H9 (cell line): ENCODE data around the gene CDK8. TPM values are rescaled to one million over a fixed set of nuclear protein-coding genes. Genes with fewer than 3 reads are reported as not detected.

Source experiments
- DNase-seq: peaks from one replicate; pipeline ENCODE4 v3.0.0-alpha.2; 2017
- H2AFZ ChIP-seq: one replicate; pipeline ENCODE4 v1.6.1; 2013; ENCODE audit warnings: mild to moderate bottlenecking, low read length, control low read depth, moderate library complexity
- H2AK5ac ChIP-seq: 2 replicates; pipeline ENCODE4 v1.6.1; 2013; ENCODE audit warnings: low read length, control low read depth, mixed read lengths; ENCODE audit not compliant: insufficient read length
- H2BK120ac ChIP-seq: one replicate; pipeline ENCODE4 v1.6.1; 2013; ENCODE audit warnings: low read depth, mild to moderate bottlenecking, low read length, control low read depth, inconsistent platforms; ENCODE audit not compliant: poor library complexity, severe bottlenecking
- H2BK12ac ChIP-seq: 2 replicates; pipeline ENCODE4 v1.6.1; 2013; ENCODE audit warnings: low read length, control low read depth, mixed read lengths, low read depth; ENCODE audit not compliant: insufficient read length
- H2BK15ac ChIP-seq: 2 replicates; pipeline ENCODE4 v1.6.1; 2013; ENCODE audit warnings: low read depth, low read length, control low read depth
- H2BK20ac ChIP-seq: one replicate; pipeline ENCODE4 v1.6.1; 2013; ENCODE audit warnings: low read depth, mild to moderate bottlenecking, low read length, control low read depth, inconsistent platforms; ENCODE audit not compliant: poor library complexity, severe bottlenecking
- H2BK5ac ChIP-seq: 2 replicates; pipeline ENCODE4 v1.6.1; 2013; ENCODE audit warnings: low read length, control low read depth, mixed read lengths; ENCODE audit not compliant: insufficient read length
- H3K14ac ChIP-seq: 2 replicates; pipeline ENCODE4 v1.6.1; 2013; ENCODE audit warnings: low read length, control low read depth; ENCODE audit not compliant: insufficient read depth
- H3K18ac ChIP-seq: 2 replicates; pipeline ENCODE4 v1.6.1; 2013; ENCODE audit warnings: low read depth, mild to moderate bottlenecking, mixed read lengths, low read length, control low read depth; ENCODE audit not compliant: insufficient read length
- H3K23ac ChIP-seq: 2 replicates; pipeline ENCODE4 v1.6.1; 2013; ENCODE audit warnings: low read length, control low read depth, mixed read lengths, low read depth; ENCODE audit not compliant: insufficient read length
- H3K23me2 ChIP-seq: 2 replicates; pipeline ENCODE4 v1.6.1; 2013; ENCODE audit warnings: low read depth, mild to moderate bottlenecking, mixed read lengths, low read length, control low read depth; ENCODE audit not compliant: insufficient read length, poor library complexity, severe bottlenecking
- H3K27ac ChIP-seq: 2 replicates; pipeline ENCODE4 v1.5.1; 2013; ENCODE audit warnings: low read length, control low read depth, mixed read lengths, low read depth; ENCODE audit not compliant: insufficient read length
- H3K27me3 ChIP-seq: 2 replicates; pipeline ENCODE4 v1.6.1; 2013; ENCODE audit warnings: low read length, control low read depth, inconsistent platforms; ENCODE audit not compliant: insufficient read depth
- H3K4ac ChIP-seq: 2 replicates; pipeline ENCODE4 v1.6.1; 2013; ENCODE audit warnings: low read depth, mild to moderate bottlenecking, control low read depth, inconsistent platforms, low read length, moderate library complexity
- H3K4me1 ChIP-seq: 2 replicates; pipeline ENCODE4 v1.6.1; 2013; ENCODE audit warnings: low read length, control low read depth, inconsistent platforms; ENCODE audit not compliant: insufficient read depth
- H3K4me2 ChIP-seq: 2 replicates; pipeline ENCODE4 v1.6.1; 2013; ENCODE audit warnings: low read length, control low read depth, mixed read lengths; ENCODE audit not compliant: insufficient read length, insufficient read depth
- H3K56ac ChIP-seq: 2 replicates; pipeline ENCODE4 v1.6.1; 2013; ENCODE audit warnings: low read depth, mild to moderate bottlenecking, mixed read lengths, low read length, control low read depth; ENCODE audit not compliant: insufficient read length
- H3K79me1 ChIP-seq: 2 replicates; pipeline ENCODE4 v1.6.1; 2013; ENCODE audit warnings: low read depth, mild to moderate bottlenecking, moderate library complexity, low read length, control low read depth, inconsistent platforms; ENCODE audit not compliant: insufficient read depth, poor library complexity, severe bottlenecking
- H3K79me2 ChIP-seq: 2 replicates; pipeline ENCODE4 v1.6.1; 2013; ENCODE audit warnings: low read length, control low read depth, inconsistent platforms; ENCODE audit not compliant: insufficient read depth
- H3K9ac ChIP-seq: 2 replicates; pipeline ENCODE4 v1.6.1; 2013; ENCODE audit warnings: low read length, control low read depth, mixed read lengths; ENCODE audit not compliant: insufficient read length; ENCODE audit errors: extremely low read depth
- H3K9me3 ChIP-seq: one replicate; pipeline ENCODE4 v1.6.1; 2013; ENCODE audit warnings: low read depth, low read length, inconsistent platforms; ENCODE audit not compliant: control insufficient read depth
- H3T11ph ChIP-seq: one replicate; pipeline ENCODE4 v1.6.1; 2013; ENCODE audit warnings: mild to moderate bottlenecking, low read length, control low read depth, inconsistent platforms
- H4K20me1 ChIP-seq: one replicate; pipeline ENCODE4 v1.6.1; 2013; ENCODE audit not compliant: control insufficient read depth, insufficient read length, insufficient read depth
- H4K5ac ChIP-seq: 2 replicates; pipeline ENCODE4 v1.6.1; 2013; ENCODE audit warnings: low read depth, mild to moderate bottlenecking, mixed read lengths, low read length, control low read depth; ENCODE audit not compliant: insufficient read length
- H4K8ac ChIP-seq: replicated peaks from 2 replicates; pipeline ENCODE4 v1.6.1; 2013; ENCODE audit warnings: low read length, control low read depth, mixed read lengths, low read depth; ENCODE audit not compliant: insufficient read length
- H4K91ac ChIP-seq: 2 replicates; pipeline ENCODE4 v1.6.1; 2013; ENCODE audit warnings: low read depth, mild to moderate bottlenecking, moderate library complexity, mixed read lengths, low read length, control low read depth; ENCODE audit not compliant: insufficient read length
- H3K27ac Mint-ChIP-seq, 3 experiments: 2 replicates in 2 of 3; 3 replicates in 1 of 3; pipeline ENCODE4 v1.8.0; 2020 to 2021; ENCODE audit warnings: mixed read lengths in 3 of 3, mild to moderate bottlenecking in 1 of 3, moderate library complexity in 1 of 3
- H3K27me3 Mint-ChIP-seq: 2 replicates; pipeline ENCODE4 v1.8.0; 2021; ENCODE audit warnings: low read depth, mild to moderate bottlenecking, moderate library complexity, mixed read lengths
- H3K36me3 Mint-ChIP-seq, 3 experiments: 2 replicates in 2 of 3; 3 replicates in 1 of 3; pipeline ENCODE4 v1.8.0; 2020 to 2021; ENCODE audit warnings: low read depth in 3 of 3, mixed read lengths in 3 of 3; ENCODE audit not compliant: insufficient read depth in 1 of 3
- H3K4me1 Mint-ChIP-seq, 2 experiments: 2 replicates each; pipeline ENCODE4 v1.8.0; 2020; ENCODE audit warnings: mixed read lengths in 2 of 2
- H3K4me3 Mint-ChIP-seq, 2 experiments: 2 replicates in 1 of 2; 3 replicates in 1 of 2; pipeline ENCODE4 v1.8.0; 2020 to 2021; ENCODE audit warnings: mild to moderate bottlenecking in 2 of 2, mixed read lengths in 2 of 2, moderate library complexity in 1 of 2
- H3K9me3 Mint-ChIP-seq, 2 experiments: 2 replicates in 1 of 2; 3 replicates in 1 of 2; pipeline ENCODE4 v1.8.0; 2020; ENCODE audit warnings: mild to moderate bottlenecking in 2 of 2, mixed read lengths in 2 of 2, moderate library complexity in 1 of 2
- CTCF ChIP-seq: fragments of 200-600 bp; sonication (generic); conservative IDR thresholded peaks from 3 replicates; pipeline ENCODE4 v1.8.0; 2021; ENCODE audit warnings: antibody characterized with exemption, mild to moderate bottlenecking
- WGBS: extraction: QIAGEN DNeasy Blood & Tissue Kit; methylation state at CpG from one replicate; pipeline ENCODE4 v1.1.7; 2013; ENCODE audit warnings: missing lambda C conversion rate, low lambda C conversion rate, mixed read lengths; ENCODE audit not compliant: insufficient read length; ENCODE audit errors: extremely low coverage; 5-methylcytosine and 5-hydroxymethylcytosine counted together
- total RNA-seq: library from RNA; stranded (reverse); gene quantifications from 2 replicates; pipeline ENCODE4 v1.2.1, GENCODE V29; 2021

Gene CDK8
- total RNA-seq, 1 experiment from 2014 or later: 18.1 TPM

- Histone ChIP-seq H2BK12ac (no peak overlapping the region), H2AFZ (no peak overlapping the region), H2BK20ac (no peak overlapping the region), H4K5ac (no peak overlapping the region), H4K20me1 (no peaks in the 10 kb centered on the region), H3K27me3 (no peaks in the 10 kb centered on the region), H3K56ac (no peak overlapping the region), H3K79me2 (no peaks in the 10 kb centered on the region), H3K27ac (no peak overlapping the region), H3K79me1 (no peaks in the 10 kb centered on the region), H2BK5ac (no peak overlapping the region), H2BK15ac (no peak overlapping the region), H3K9ac (no peak overlapping the region), H3K9me3 (no peaks in the 10 kb centered on the region), H3K14ac (no peak overlapping the region), H3K4ac (no peak overlapping the region), H3K4me1 (no peaks in the 10 kb centered on the region), H3K23ac (no peak overlapping the region), H3T11ph (no peak overlapping the region), H3K18ac (no peak overlapping the region), H4K91ac (no peak overlapping the region), H4K8ac (no peak overlapping the region), H3K23me2 (no peaks in the 10 kb centered on the region), H3K4me2 (no peak overlapping the region), H2BK120ac (no peak overlapping the region), H2AK5ac (no peak overlapping the region)
- Mint-ChIP-seq H3K4me1 (no peaks in the 10 kb centered on the region; a peak in 1 of 4 replicates), H3K4me3 (no peak overlapping the region), H3K36me3 (no peaks in the 10 kb centered on the region; a peak in 1 of 7 replicates), H3K27me3 (no peaks in the 10 kb centered on the region; the same call in 1 of the 2 replicates), H3K9me3 (peaks cover 0 to 5% of the 10 kb centered on the region in 2 experiments; a peak in 2 of 5 replicates), H3K27ac (no peak overlapping the region)
- WGBS: no CpG with 5 or more reads among the region's 3 CpGs
- TF ChIP-seq CTCF: no peak
- no peak for DNase-seq
These were observed 192.8 kb downstream of the CDK8 start for GRCh38 chr13:26446751-26447150.
